HEK293 (cell line): ENCODE data around the gene MT1F.

ENCODE experiments used
- SETDB1 ChIP-seq: IDR thresholded peaks from one replicate; pipeline ENCODE4 v1.6.1; 2017; ENCODE audit warnings: mild to moderate bottlenecking, low read length, moderate library complexity, mixed read lengths; ENCODE audit not compliant: insufficient read length
- YY1 ChIP-seq: fragments of 450-650 bp; formaldehyde crosslinking; IDR thresholded peaks from 2 replicates; pipeline ENCODE4 v1.5.1; 2018; ENCODE audit warnings: missing biosample characterization, missing genetic modification characterization
- ZNF157 ChIP-seq: fragments of 450-650 bp; formaldehyde crosslinking; IDR thresholded peaks from 2 replicates; pipeline ENCODE4 v1.5.1; 2016; ENCODE audit warnings: missing biosample characterization, missing genetic modification characterization
- ZNF404 ChIP-seq: fragments of 450-650 bp; formaldehyde crosslinking; IDR thresholded peaks from 2 replicates; pipeline ENCODE4 v1.5.1; 2017; ENCODE audit warnings: missing biosample characterization, missing genetic modification characterization
- TF ChIP-seq, protein P1 (sequence below): fragments of 450-650 bp; formaldehyde crosslinking; IDR thresholded peaks from 2 replicates; pipeline ENCODE4 v1.5.1; 2016; ENCODE audit warnings: missing biosample characterization, missing genetic modification characterization
- TF ChIP-seq, protein P2 (sequence below): fragments of 450-650 bp; formaldehyde crosslinking; IDR thresholded peaks from 2 replicates; pipeline ENCODE4 v1.5.1; 2017; ENCODE audit warnings: missing biosample characterization, missing genetic modification characterization

DNA sequence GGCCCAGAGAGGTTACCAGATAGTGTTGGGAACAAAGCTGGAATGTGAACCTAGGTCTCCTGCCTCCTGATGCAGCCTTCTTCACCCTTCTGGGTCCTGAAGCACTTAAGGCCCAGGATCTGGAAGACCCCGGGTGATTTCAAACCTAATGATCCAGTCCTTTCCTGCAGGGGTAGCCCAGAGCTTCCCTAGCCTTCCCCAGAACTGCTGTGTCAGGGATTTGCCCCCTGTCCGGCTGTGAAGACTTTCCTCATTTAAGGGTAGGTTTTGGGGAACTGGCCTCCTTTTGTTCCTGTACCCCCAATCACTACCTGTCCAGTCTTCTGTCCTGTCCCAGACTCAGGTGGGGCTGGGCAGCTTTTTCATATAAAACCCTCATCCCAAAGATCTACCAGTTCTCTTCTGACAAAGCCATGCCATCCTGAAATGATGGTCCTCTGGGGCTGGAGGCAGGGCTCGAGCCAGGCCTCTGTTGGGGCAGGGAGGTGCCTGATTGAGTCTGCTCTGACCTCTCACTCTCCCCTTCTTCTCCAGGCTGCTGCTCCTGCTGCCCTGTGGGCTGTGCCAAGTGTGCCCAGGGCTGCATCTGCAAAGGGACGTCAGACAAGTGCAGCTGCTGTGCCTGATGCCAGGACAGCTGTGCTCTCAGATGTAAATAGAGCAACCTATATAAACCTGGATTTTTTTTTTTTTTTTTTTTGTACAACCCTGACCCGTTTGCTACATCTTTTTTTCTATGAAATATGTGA, 25.8 kb downstream of the MT1F start:
- TF ChIP-seq, protein P1, sequence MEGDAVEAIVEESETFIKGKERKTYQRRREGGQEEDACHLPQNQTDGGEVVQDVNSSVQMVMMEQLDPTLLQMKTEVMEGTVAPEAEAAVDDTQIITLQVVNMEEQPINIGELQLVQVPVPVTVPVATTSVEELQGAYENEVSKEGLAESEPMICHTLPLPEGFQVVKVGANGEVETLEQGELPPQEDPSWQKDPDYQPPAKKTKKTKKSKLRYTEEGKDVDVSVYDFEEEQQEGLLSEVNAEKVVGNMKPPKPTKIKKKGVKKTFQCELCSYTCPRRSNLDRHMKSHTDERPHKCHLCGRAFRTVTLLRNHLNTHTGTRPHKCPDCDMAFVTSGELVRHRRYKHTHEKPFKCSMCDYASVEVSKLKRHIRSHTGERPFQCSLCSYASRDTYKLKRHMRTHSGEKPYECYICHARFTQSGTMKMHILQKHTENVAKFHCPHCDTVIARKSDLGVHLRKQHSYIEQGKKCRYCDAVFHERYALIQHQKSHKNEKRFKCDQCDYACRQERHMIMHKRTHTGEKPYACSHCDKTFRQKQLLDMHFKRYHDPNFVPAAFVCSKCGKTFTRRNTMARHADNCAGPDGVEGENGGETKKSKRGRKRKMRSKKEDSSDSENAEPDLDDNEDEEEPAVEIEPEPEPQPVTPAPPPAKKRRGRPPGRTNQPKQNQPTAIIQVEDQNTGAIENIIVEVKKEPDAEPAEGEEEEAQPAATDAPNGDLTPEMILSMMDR = no peak
- TF ChIP-seq SETDB1 = no peak
- TF ChIP-seq ZNF157 (tag by site-specific recombination) = no peak
- no peak for TF ChIP-seq YY1 (tag by site-specific recombination)
- no peak for TF ChIP-seq ZNF404 (tag by site-specific recombination)
- TF ChIP-seq, protein P2, sequence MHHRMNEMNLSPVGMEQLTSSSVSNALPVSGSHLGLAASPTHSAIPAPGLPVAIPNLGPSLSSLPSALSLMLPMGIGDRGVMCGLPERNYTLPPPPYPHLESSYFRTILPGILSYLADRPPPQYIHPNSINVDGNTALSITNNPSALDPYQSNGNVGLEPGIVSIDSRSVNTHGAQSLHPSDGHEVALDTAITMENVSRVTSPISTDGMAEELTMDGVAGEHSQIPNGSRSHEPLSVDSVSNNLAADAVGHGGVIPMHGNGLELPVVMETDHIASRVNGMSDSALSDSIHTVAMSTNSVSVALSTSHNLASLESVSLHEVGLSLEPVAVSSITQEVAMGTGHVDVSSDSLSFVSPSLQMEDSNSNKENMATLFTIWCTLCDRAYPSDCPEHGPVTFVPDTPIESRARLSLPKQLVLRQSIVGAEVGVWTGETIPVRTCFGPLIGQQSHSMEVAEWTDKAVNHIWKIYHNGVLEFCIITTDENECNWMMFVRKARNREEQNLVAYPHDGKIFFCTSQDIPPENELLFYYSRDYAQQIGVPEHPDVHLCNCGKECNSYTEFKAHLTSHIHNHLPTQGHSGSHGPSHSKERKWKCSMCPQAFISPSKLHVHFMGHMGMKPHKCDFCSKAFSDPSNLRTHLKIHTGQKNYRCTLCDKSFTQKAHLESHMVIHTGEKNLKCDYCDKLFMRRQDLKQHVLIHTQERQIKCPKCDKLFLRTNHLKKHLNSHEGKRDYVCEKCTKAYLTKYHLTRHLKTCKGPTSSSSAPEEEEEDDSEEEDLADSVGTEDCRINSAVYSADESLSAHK = no peak
